ENCODE data around the gene COL17A1.
A peak's percentile ranks its signal among the peaks of the same experiment; 100 is the strongest.

COL17A1 gene

DNA sequence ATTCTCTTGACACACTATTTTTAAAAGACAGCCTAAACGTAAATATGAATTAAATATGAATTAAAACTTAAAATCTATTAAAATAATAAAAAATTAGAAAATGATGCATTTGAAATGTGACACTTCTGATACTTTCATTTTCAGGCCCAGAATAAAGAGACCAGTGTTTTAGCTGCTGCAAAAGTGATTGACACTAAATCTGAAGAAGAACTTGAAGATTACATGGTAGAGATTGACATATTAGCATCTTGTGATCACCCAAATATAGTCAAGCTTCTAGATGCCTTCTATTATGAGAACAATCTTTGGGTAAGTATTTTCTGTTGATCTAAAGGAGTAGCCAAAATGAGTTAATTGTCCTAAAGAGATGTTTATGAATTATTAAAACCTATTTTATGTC is 95.1 kb downstream of the COL17A1 start:
- Histone ChIP-seq H4K5ac (ENCODE audit: low read length) (no peak overlapping the region), H2BK15ac (replicated peaks; ENCODE audit: low read depth) (no peak overlapping the region), H3K18ac (ENCODE audit: low read length) (no peak overlapping the region), H2AK5ac (ENCODE audit: low read length) (no peak overlapping the region), H3K36me3 (ENCODE audit: control insufficient read depth, insufficient read depth, low read length) (no peaks in the 10 kb centered on the region), H3K79me2 (ENCODE audit: control insufficient read depth, insufficient read depth, low read length) (no peaks in the 10 kb centered on the region), H3K23ac (ENCODE audit: low read length) (no peak overlapping the region), H3K27ac (ENCODE audit: low read depth, low read length) (no peak overlapping the region), H3K4me3 (ENCODE audit: low read length) (no peak overlapping the region), H3K4ac (ENCODE audit: low read depth, low read length) (no peak overlapping the region), H4K8ac (ENCODE audit: low read depth, low read length) (no peak overlapping the region), H3K27me3 (ENCODE audit: insufficient read depth, low read length, poor library complexity) (no peaks in the 10 kb centered on the region), H3K56ac (ENCODE audit: low read length) (no peak overlapping the region), H3K4me1 (ENCODE audit: control insufficient read depth, low read depth, low read length) (no peaks in the 10 kb centered on the region), H3K79me1 (ENCODE audit: low read length) (peaks cover 2% of the 10 kb centered on the region), H2BK120ac (ENCODE audit: low read depth, low read length) (no peak overlapping the region), H3K4me2 (ENCODE audit: low read length) (no peak overlapping the region), H3K9ac (ENCODE audit: low read length) (no peak overlapping the region), H2BK5ac (ENCODE audit: low read length) (no peak overlapping the region)
- no peak for DNase-seq
- no CpG with 5 or more reads among the region's 1 CpG for WGBS (ENCODE audit: extremely low coverage, insufficient coverage, low lambda C conversion rate)

- no peak overlapping the region for H4K8ac ChIP-seq (ENCODE audit: low read depth, low read length)
- H3K27ac ChIP-seq (ENCODE audit: low read depth, low read length), result no peak overlapping the region
- H3K4ac ChIP-seq (ENCODE audit: low read depth, low read length), result no peak overlapping the region
- DNase-seq, result no peak
- H3K18ac ChIP-seq (ENCODE audit: low read length), result no peak overlapping the region
- H3K23ac ChIP-seq (ENCODE audit: low read length), result no peak overlapping the region
- no peak overlapping the region for H3K4me3 ChIP-seq (ENCODE audit: low read length)
- no peaks in the 10 kb centered on the region for H3K79me2 ChIP-seq (ENCODE audit: control insufficient read depth, insufficient read depth, low read length)
- no peak overlapping the region for H2BK5ac ChIP-seq (ENCODE audit: low read length)
- no peaks in the 10 kb centered on the region for H3K36me3 ChIP-seq (ENCODE audit: control insufficient read depth, insufficient read depth, low read length)
- H3K79me1 ChIP-seq (ENCODE audit: low read length), result peaks cover 2% of the 10 kb centered on the region
- H3K4me1 ChIP-seq (ENCODE audit: control insufficient read depth, low read depth, low read length), result no peaks in the 10 kb centered on the region
- no peak overlapping the region for H3K56ac ChIP-seq (ENCODE audit: low read length)
- H2BK15ac ChIP-seq (replicated peaks; ENCODE audit: low read depth), result no peak overlapping the region
- H2BK120ac ChIP-seq (ENCODE audit: low read depth, low read length), result no peak overlapping the region
- no CpG with 5 or more reads among the region's 3 CpGs for WGBS (ENCODE audit: extremely low coverage, insufficient coverage, low lambda C conversion rate)
- H2AK5ac ChIP-seq (ENCODE audit: low read length), result no peak overlapping the region
- H3K27me3 ChIP-seq (ENCODE audit: insufficient read depth, low read length, poor library complexity), result peaks cover under 1% of the 10 kb centered on the region
- H3K9ac ChIP-seq (ENCODE audit: low read length), result no peak overlapping the region
- no peak overlapping the region for H3K4me2 ChIP-seq (ENCODE audit: low read length)
- H4K5ac ChIP-seq (ENCODE audit: low read length), result no peak overlapping the region
Observed at GRCh38 chr10:103990121-103990520, 95.6 kb downstream of the COL17A1 start.

GRCh38 chr10:103986360-103986759 is 99.3 kb downstream of the COL17A1 start:
- Histone ChIP-seq H4K5ac (ENCODE audit: low read length) (no peak overlapping the region), H3K36me3 (ENCODE audit: control insufficient read depth, insufficient read depth, low read length) (no peaks in the 10 kb centered on the region), H3K27me3 (ENCODE audit: insufficient read depth, low read length, poor library complexity) (peaks cover 2% of the 10 kb centered on the region), H2BK15ac (replicated peaks; ENCODE audit: low read depth) (no peak overlapping the region), H3K18ac (ENCODE audit: low read length) (no peak overlapping the region), H3K27ac (ENCODE audit: low read depth, low read length) (no peak overlapping the region), H3K79me1 (ENCODE audit: low read length) (peaks cover 3% of the 10 kb centered on the region), H3K79me2 (ENCODE audit: control insufficient read depth, insufficient read depth, low read length) (no peaks in the 10 kb centered on the region), H3K4me1 (ENCODE audit: control insufficient read depth, low read depth, low read length) (no peaks in the 10 kb centered on the region), H3K23ac (ENCODE audit: low read length) (no peak overlapping the region), H3K9ac (ENCODE audit: low read length) (no peak overlapping the region), H2BK120ac (ENCODE audit: low read depth, low read length) (no peak overlapping the region), H3K4ac (ENCODE audit: low read depth, low read length) (no peak overlapping the region), H3K56ac (ENCODE audit: low read length) (no peak overlapping the region), H4K8ac (ENCODE audit: low read depth, low read length) (no peak overlapping the region), H3K4me2 (ENCODE audit: low read length) (no peak overlapping the region), H3K4me3 (ENCODE audit: low read length) (no peak overlapping the region), H2BK5ac (ENCODE audit: low read length) (no peak overlapping the region), H2AK5ac (ENCODE audit: low read length) (no peak overlapping the region)
- no CpG with 5 or more reads among the region's 7 CpGs for WGBS (ENCODE audit: extremely low coverage, insufficient coverage, low lambda C conversion rate)
- no peak for DNase-seq

GRCh38 chr10:103985726-103986125 is 100.0 kb downstream of the COL17A1 start:
- H4K8ac ChIP-seq (ENCODE audit: low read depth, low read length), result no peak overlapping the region
- H2BK15ac ChIP-seq (replicated peaks; ENCODE audit: low read depth), result no peak overlapping the region
- peaks cover 2% of the 10 kb centered on the region for H3K27me3 ChIP-seq (ENCODE audit: insufficient read depth, low read length, poor library complexity)
- no peak overlapping the region for H2BK5ac ChIP-seq (ENCODE audit: low read length)
- H3K56ac ChIP-seq (ENCODE audit: low read length), result no peak overlapping the region
- no peaks in the 10 kb centered on the region for H3K36me3 ChIP-seq (ENCODE audit: control insufficient read depth, insufficient read depth, low read length)
- no peak overlapping the region for H3K9ac ChIP-seq (ENCODE audit: low read length)
- no peak overlapping the region for H3K4me3 ChIP-seq (ENCODE audit: low read length)
- no peak overlapping the region for H3K23ac ChIP-seq (ENCODE audit: low read length)
- DNase-seq, result no peak
- no peak overlapping the region for H2BK120ac ChIP-seq (ENCODE audit: low read depth, low read length)
- H3K79me1 ChIP-seq (ENCODE audit: low read length), result peaks cover 3% of the 10 kb centered on the region
- H3K4me1 ChIP-seq (ENCODE audit: control insufficient read depth, low read depth, low read length), result no peaks in the 10 kb centered on the region
- H3K27ac ChIP-seq (ENCODE audit: low read depth, low read length), result no peak overlapping the region
- no peak overlapping the region for H3K18ac ChIP-seq (ENCODE audit: low read length)
- no peaks in the 10 kb centered on the region for H3K79me2 ChIP-seq (ENCODE audit: control insufficient read depth, insufficient read depth, low read length)
- H4K5ac ChIP-seq (ENCODE audit: low read length), result no peak overlapping the region
- no peak overlapping the region for H3K4ac ChIP-seq (ENCODE audit: low read depth, low read length)
- H2AK5ac ChIP-seq (ENCODE audit: low read length), result no peak overlapping the region
- H3K4me2 ChIP-seq (ENCODE audit: low read length), result no peak overlapping the region

DNA sequence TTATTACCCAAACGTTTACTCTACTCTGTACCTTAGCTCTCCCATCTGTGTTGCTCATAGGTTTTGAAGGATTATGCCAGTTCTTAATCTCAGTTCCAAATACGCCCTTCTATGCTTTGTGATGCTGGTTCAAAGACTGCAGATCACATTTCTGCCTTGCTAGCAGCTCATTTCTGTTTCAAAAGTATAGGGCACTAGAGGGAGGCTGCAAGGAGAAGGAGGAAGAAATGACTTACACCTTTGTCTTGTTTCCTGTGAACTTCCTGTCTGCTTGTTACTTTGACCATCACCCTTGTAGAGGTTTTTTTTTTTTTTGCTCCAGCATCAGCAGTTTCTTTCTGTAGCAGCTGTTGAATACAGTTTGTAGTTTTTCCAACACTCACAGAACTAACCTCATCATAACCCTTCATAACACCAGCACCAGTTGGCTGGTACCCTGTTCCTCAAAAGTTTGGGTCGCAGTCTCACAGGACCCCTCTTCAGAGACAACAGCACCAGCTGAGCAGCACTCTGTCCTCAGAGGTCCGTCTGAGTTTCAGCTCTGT is 102.2 kb downstream of the COL17A1 start:
- Histone ChIP-seq H2BK15ac (replicated peaks; ENCODE audit: low read depth) (no peak overlapping the region), H2AK5ac (ENCODE audit: low read length) (no peak overlapping the region), H4K8ac (ENCODE audit: low read depth, low read length) (no peak overlapping the region), H3K79me1 (ENCODE audit: low read length) (peaks cover 3% of the 10 kb centered on the region), H3K27me3 (ENCODE audit: insufficient read depth, low read length, poor library complexity) (peaks cover 2% of the 10 kb centered on the region), H3K4ac (ENCODE audit: low read depth, low read length) (no peak overlapping the region), H3K79me2 (ENCODE audit: control insufficient read depth, insufficient read depth, low read length) (no peaks in the 10 kb centered on the region), H3K4me3 (ENCODE audit: low read length) (no peak overlapping the region), H3K56ac (ENCODE audit: low read length) (peak overlapping the region; percentile 12), H3K23ac (ENCODE audit: low read length) (no peak overlapping the region), H2BK120ac (ENCODE audit: low read depth, low read length) (no peak overlapping the region), H3K9ac (ENCODE audit: low read length) (no peak overlapping the region), H2BK5ac (ENCODE audit: low read length) (no peak overlapping the region), H3K4me2 (ENCODE audit: low read length) (no peak overlapping the region), H3K36me3 (ENCODE audit: control insufficient read depth, insufficient read depth, low read length) (no peaks in the 10 kb centered on the region), H3K18ac (ENCODE audit: low read length) (no peak overlapping the region), H3K4me1 (ENCODE audit: control insufficient read depth, low read depth, low read length) (no peaks in the 10 kb centered on the region), H3K27ac (ENCODE audit: low read depth, low read length) (no peak overlapping the region), H4K5ac (ENCODE audit: low read length) (no peak overlapping the region)
- no CpG with 5 or more reads among the region's 4 CpGs for WGBS (ENCODE audit: extremely low coverage, insufficient coverage, low lambda C conversion rate)
- peak; percentile 5 for DNase-seq

- peak; percentile 82 for DNase-seq
Observed at GRCh38 chr10:103982639-103983038, 103.0 kb downstream of the COL17A1 start.

More at GRCh38 chr10:103982639-103983038, 103.0 kb downstream of the COL17A1 start:
- H3K4me3 ChIP-seq (ENCODE audit: low read length), result no peak overlapping the region
- H3K4me2 ChIP-seq (ENCODE audit: low read length), result no peak overlapping the region
- no peak overlapping the region for H3K9ac ChIP-seq (ENCODE audit: low read length)
- no peak overlapping the region for H2BK5ac ChIP-seq (ENCODE audit: low read length)
- no peak overlapping the region for H2AK5ac ChIP-seq (ENCODE audit: low read length)
- H3K27me3 ChIP-seq (ENCODE audit: insufficient read depth, low read length, poor library complexity), result peaks cover 2% of the 10 kb centered on the region
- H3K79me2 ChIP-seq (ENCODE audit: control insufficient read depth, insufficient read depth, low read length), result no peaks in the 10 kb centered on the region
- H2BK120ac ChIP-seq (ENCODE audit: low read depth, low read length), result no peak overlapping the region
- no peak overlapping the region for H4K5ac ChIP-seq (ENCODE audit: low read length)
- no CpG with 5 or more reads among the region's 4 CpGs for WGBS (ENCODE audit: extremely low coverage, insufficient coverage, low lambda C conversion rate)
- no peak overlapping the region for H3K56ac ChIP-seq (ENCODE audit: low read length)
- no peak overlapping the region for H4K8ac ChIP-seq (ENCODE audit: low read depth, low read length)
- H3K79me1 ChIP-seq (ENCODE audit: low read length), result peaks cover 3% of the 10 kb centered on the region
- no peak overlapping the region for H3K27ac ChIP-seq (ENCODE audit: low read depth, low read length)
- no peak overlapping the region for H3K23ac ChIP-seq (ENCODE audit: low read length)
- no peak overlapping the region for H3K4ac ChIP-seq (ENCODE audit: low read depth, low read length)
- H3K18ac ChIP-seq (ENCODE audit: low read length), result no peak overlapping the region
- no peak overlapping the region for H2BK15ac ChIP-seq (replicated peaks; ENCODE audit: low read depth)
- no peaks in the 10 kb centered on the region for H3K36me3 ChIP-seq (ENCODE audit: control insufficient read depth, insufficient read depth, low read length)
- no peaks in the 10 kb centered on the region for H3K4me1 ChIP-seq (ENCODE audit: control insufficient read depth, low read depth, low read length)

Measured in mesendoderm (in vitro differentiated cells).